KMS-11 (cell line): ENCODE results near the gene VPS35.

ENCODE experiments used
- H2AFZ ChIP-seq: fragments of 200-600 bp; sonication (generic); 2 replicates; pipeline ENCODE4 v1.6.1; 2016; ENCODE audit warnings: antibody characterized with exemption, mixed run types, low read depth
- H3K27ac ChIP-seq: fragments of 200-600 bp; sonication (generic); 2 replicates; pipeline ENCODE4 v1.6.1; 2016; ENCODE audit warnings: mild to moderate bottlenecking, mixed run types
- H3K27me3 ChIP-seq: fragments of 200-600 bp; sonication (generic); 2 replicates; pipeline ENCODE4 v1.6.1; 2017; ENCODE audit warnings: mild to moderate bottlenecking, low read depth, mixed run types, moderate library complexity; ENCODE audit not compliant: insufficient read depth
- H3K36me3 ChIP-seq: fragments of 200-600 bp; sonication (generic); 2 replicates; pipeline ENCODE4 v1.6.1; 2017; ENCODE audit warnings: mild to moderate bottlenecking, mixed run types; ENCODE audit not compliant: insufficient read depth
- H3K4me1 ChIP-seq: fragments of 200-600 bp; sonication (generic); 2 replicates; pipeline ENCODE4 v1.6.1; 2016; ENCODE audit warnings: mild to moderate bottlenecking, low read depth, mixed run types; ENCODE audit not compliant: poor library complexity, severe bottlenecking
- H3K4me2 ChIP-seq: fragments of 200-600 bp; sonication (generic); 2 replicates; pipeline ENCODE4 v1.7.0; 2016; ENCODE audit warnings: mild to moderate bottlenecking, mixed run types
- H3K4me3 ChIP-seq: fragments of 200-600 bp; sonication (generic); IDR thresholded peaks from 2 replicates; pipeline ENCODE4 v1.6.1; 2017; ENCODE audit warnings: low read depth, low read length, mixed read lengths; ENCODE audit not compliant: insufficient read depth
- H3K79me2 ChIP-seq: fragments of 200-600 bp; sonication (generic); 2 replicates; pipeline ENCODE4 v1.6.1; 2016; ENCODE audit warnings: low read depth, mixed run types; ENCODE audit not compliant: insufficient read depth
- H3K9ac ChIP-seq: fragments of 200-600 bp; sonication (generic); 2 replicates; pipeline ENCODE4 v1.6.1; 2016; ENCODE audit warnings: mild to moderate bottlenecking, mixed run types
- H4K20me1 ChIP-seq: fragments of 200-600 bp; sonication (generic); 2 replicates; pipeline ENCODE4 v1.6.1; 2016; ENCODE audit warnings: mild to moderate bottlenecking, mixed run types; ENCODE audit not compliant: insufficient read depth
- CTCF ChIP-seq: fragments of 200-600 bp; sonication (generic); conservative IDR thresholded peaks from 2 replicates; pipeline ENCODE4 v1.6.1; 2017; ENCODE audit warnings: low read depth, mild to moderate bottlenecking, antibody characterized with exemption, low read length, moderate library complexity, mixed read lengths

The VPS35 gene

GRCh38 chr16:46606231-46606630 is 82.7 kb downstream of the VPS35 start:
- H3K27me3 ChIP-seq = no peaks in the 10 kb centered on the region
- no peaks in the 10 kb centered on the region; the same call in 1 of the 2 replicates for H3K36me3 ChIP-seq
- no peak overlapping the region for H2AFZ ChIP-seq
- H3K79me2 ChIP-seq = 0 out of 2 replicates have a peak, but pooled peaks cover 5% of the 10 kb centered on the region
- no peak overlapping the region for H3K4me3 ChIP-seq
- H3K27ac ChIP-seq = no peak overlapping the region
- no peak overlapping the region for H3K9ac ChIP-seq
- H4K20me1 ChIP-seq = no peaks in the 10 kb centered on the region
- TF ChIP-seq CTCF = no peak
- no peaks in the 10 kb centered on the region for H3K4me1 ChIP-seq
- H3K4me2 ChIP-seq = no peak overlapping the region
